K562 (cell line): ENCODE results near the gene CIAO3. TPM values are rescaled to one million over a fixed set of nuclear protein-coding genes. Genes with fewer than 3 reads are reported as not detected.
A peak's percentile ranks its signal among the peaks of the same experiment; 100 is the strongest.

Source experiments
- ETV1 ChIP-seq: fragments of 450-650 bp; conservative IDR thresholded peaks from 2 replicates; pipeline ENCODE4 v1.6.1; 2016; ENCODE audit warnings: missing genetic modification characterization, control low read depth, low read depth, missing compliant biosample characterization
- GTF2E2 ChIP-seq: fragments of 200-800 bp; sonication (Bioruptor generic); IDR thresholded peaks from 2 replicates; pipeline ENCODE4 v1.6.1; 2016; ENCODE audit warnings: missing genetic modification characterization, missing compliant biosample characterization
- GTF2F1 ChIP-seq: IDR thresholded peaks from 2 replicates; pipeline ENCODE4 v1.6.1; 2011; ENCODE audit warnings: low read depth, low read length, improper control_type of control experiment
- HEY1 ChIP-seq: fragments of 250-450 bp; sonication (Bioruptor Pico); IDR thresholded peaks from 2 replicates; pipeline ENCODE4 v1.5.0; 2020; ENCODE audit warnings: mild to moderate bottlenecking, moderate library complexity, borderline replicate concordance
- HNRNPLL ChIP-seq: fragments of 200-400 bp; formaldehyde crosslinking; IDR thresholded peaks from 2 replicates; pipeline ENCODE4 v1.6.1; 2017; ENCODE audit warnings: low read length, low read depth, mild to moderate bottlenecking; ENCODE audit not compliant: poor library complexity, severe bottlenecking
- KLF10 ChIP-seq: fragments of 250-450 bp; sonication (Bioruptor Pico); IDR thresholded peaks from 2 replicates; pipeline ENCODE4 v1.6.1; 2021; ENCODE audit warnings: matching md5 sums
- MAZ ChIP-seq, 2 experiments: fragments of 450-650 bp in 1 of 2; sonication (generic) in 1 of 2; formaldehyde crosslinking; IDR thresholded peaks in 1 of 2; conservative IDR thresholded peaks in 1 of 2; 2 replicates each; pipeline versions ENCODE4 v1.4.0 to v1.5.0; 2020; ENCODE audit warnings: mild to moderate bottlenecking in 1 of 2, missing genetic modification reagents in 1 of 2
- NRF1 ChIP-seq, 2 experiments: fragments of 450-650 bp; IDR thresholded peaks in 1 of 2; conservative IDR thresholded peaks in 1 of 2; 2 replicates each; pipeline ENCODE4 v1.6.1; 2014; ENCODE audit warnings: mild to moderate bottlenecking in 2 of 2
- POLR2A ChIP-seq: fragments of 450-650 bp; conservative IDR thresholded peaks from 2 replicates; pipeline ENCODE4 v1.6.1; 2016
- RHOXF2B ChIP-seq: fragments of 250-450 bp; sonication (Bioruptor Pico); conservative IDR thresholded peaks from 2 replicates; pipeline ENCODE4 v1.5.1; 2021
- U2AF1 ChIP-seq: fragments of 200-400 bp; formaldehyde crosslinking; optimal IDR thresholded peaks from 2 replicates; pipeline ENCODE3; 2017; ENCODE audit warnings: mild to moderate bottlenecking, low read depth, low read length, moderate library complexity
- XRCC4 ChIP-seq: IDR thresholded peaks from one replicate; pipeline ENCODE4 v1.6.1; 2011; ENCODE audit not compliant: insufficient read depth, insufficient read length; ENCODE audit errors: extremely low read depth
- YBX1 ChIP-seq: fragments of 450-650 bp; IDR thresholded peaks from 2 replicates; pipeline ENCODE4 v1.7.1; 2016; ENCODE audit warnings: mild to moderate bottlenecking
- ZBTB17 ChIP-seq: fragments of 450-650 bp; formaldehyde crosslinking; IDR thresholded peaks from 2 replicates; pipeline ENCODE4 v1.4.0; 2020; ENCODE audit warnings: mild to moderate bottlenecking
- polyA plus RNA-seq, 8 experiments: library from polyadenylated mRNA; depleted of rRNA in 4 of 8; stranded (reverse) in 5 of 8; unstranded in 3 of 8; fragments of >200 nt; fragmentation: Nextera tagmentation in 2 of 8; fragmentation: Illumina TruSeq in 1 of 8; extraction: Ambion mirVana in 2 of 8; extraction: Trizol in 1 of 8; gene quantifications; 2 replicates each; pipeline versions ENCODE4 v1.2.1 to v1.2.3, GENCODE V29; 2011 to 2014; ENCODE audit warnings: inconsistent platforms in 1 of 8, missing spikeins in 1 of 8
- total RNA-seq, 7 experiments: library from RNA; depleted of rRNA in 6 of 7; stranded (reverse); fragments of >200 nt in 6 of 7; fragmentation: Illumina TruSeq in 2 of 7; extraction: Trizol in 2 of 7; gene quantifications; 2 replicates each; pipeline versions ENCODE4 v1.2.1 to v1.2.3, GENCODE V29; 2011 to 2021; ENCODE audit warnings: low replicate concordance in 1 of 7
- TF ChIP-seq, protein P1 (sequence below): sonication (generic); formaldehyde crosslinking; IDR thresholded peaks from 2 replicates; pipeline ENCODE4 v1.8.0; 2022; ENCODE audit warnings: missing genetic modification reagents, mild to moderate bottlenecking, moderate library complexity, borderline replicate concordance
- TF ChIP-seq, protein P2 (sequence below): sonication (generic); formaldehyde crosslinking; IDR thresholded peaks from 2 replicates; pipeline ENCODE4 v1.8.0; 2022; ENCODE audit warnings: mild to moderate bottlenecking, low read depth, missing genetic modification reagents
- TF ChIP-seq, protein P3 (sequence below): fragments of 250-450 bp; sonication (Bioruptor Pico); IDR thresholded peaks from 2 replicates; pipeline ENCODE4 v1.4.0; 2020; ENCODE audit warnings: mild to moderate bottlenecking
- TF ChIP-seq, protein P4 (sequence below): fragments of 250-450 bp; sonication (Bioruptor Pico); IDR thresholded peaks from 2 replicates; pipeline ENCODE4 v1.8.0; 2021; ENCODE audit warnings: mild to moderate bottlenecking, moderate library complexity
- TF ChIP-seq, protein P5 (sequence below): fragments of 450-650 bp; formaldehyde crosslinking; IDR thresholded peaks from 2 replicates; pipeline ENCODE4 v1.4.0; 2020; ENCODE audit warnings: mild to moderate bottlenecking, moderate library complexity

Gene CIAO3
- total and polyA plus RNA-seq, 9 of the 15 experiments (the other 6 are each of a cell fraction or from before 2014, with no cell fraction given) = 2.2 to 35.6 (median 18.7) TPM

DNA sequence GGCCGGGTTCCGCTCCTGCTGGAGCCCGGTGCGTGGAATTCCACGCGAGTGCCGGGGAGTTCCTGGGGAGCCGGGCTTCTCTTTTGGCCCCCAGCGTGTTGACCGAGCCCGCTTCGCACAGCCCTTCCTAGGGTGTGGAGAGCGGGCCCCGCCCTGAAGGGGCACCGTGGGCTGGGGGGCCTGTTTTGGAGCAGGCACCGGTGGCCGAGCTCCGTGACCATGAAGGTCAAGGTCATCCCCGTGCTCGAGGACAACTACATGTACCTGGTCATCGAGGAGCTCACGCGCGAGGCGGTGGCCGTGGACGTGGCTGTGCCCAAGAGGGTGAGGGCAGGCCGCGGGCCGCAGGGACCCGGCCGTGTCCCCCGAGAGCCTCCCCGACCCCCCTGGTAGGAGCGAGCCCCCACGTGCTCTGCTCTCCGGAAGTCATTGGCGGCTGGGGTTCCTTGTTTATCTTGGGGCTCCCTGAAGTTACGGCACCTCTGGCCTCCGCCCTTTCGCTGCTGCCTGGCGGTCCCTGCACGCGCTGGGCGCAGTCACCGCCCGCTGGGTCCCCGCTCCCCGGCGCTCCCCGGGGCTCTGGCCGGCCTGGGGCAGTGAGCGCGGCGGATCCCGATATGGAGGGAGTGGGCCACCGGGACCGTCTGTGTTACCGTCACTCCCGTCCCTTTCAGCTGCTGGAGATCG lies 13.4 kb downstream of the CIAO3 start (continued):
- TF ChIP-seq MAZ (CRISPR knock-in tag; conservative IDR thresholded peaks at IDR 0.05 in 1 of 2, IDR thresholded peaks at IDR 0.05 in 1 of 2) = peak; percentile 25 to 59; a peak in 2 of 4 replicates
- TF ChIP-seq, protein P1, sequence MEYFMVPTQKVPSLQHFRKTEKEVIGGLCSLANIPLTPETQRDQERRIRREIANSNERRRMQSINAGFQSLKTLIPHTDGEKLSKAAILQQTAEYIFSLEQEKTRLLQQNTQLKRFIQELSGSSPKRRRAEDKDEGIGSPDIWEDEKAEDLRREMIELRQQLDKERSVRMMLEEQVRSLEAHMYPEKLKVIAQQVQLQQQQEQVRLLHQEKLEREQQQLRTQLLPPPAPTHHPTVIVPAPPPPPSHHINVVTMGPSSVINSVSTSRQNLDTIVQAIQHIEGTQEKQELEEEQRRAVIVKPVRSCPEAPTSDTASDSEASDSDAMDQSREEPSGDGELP (CRISPR knock-in tag) = peak; percentile 59
- TF ChIP-seq, protein P2, sequence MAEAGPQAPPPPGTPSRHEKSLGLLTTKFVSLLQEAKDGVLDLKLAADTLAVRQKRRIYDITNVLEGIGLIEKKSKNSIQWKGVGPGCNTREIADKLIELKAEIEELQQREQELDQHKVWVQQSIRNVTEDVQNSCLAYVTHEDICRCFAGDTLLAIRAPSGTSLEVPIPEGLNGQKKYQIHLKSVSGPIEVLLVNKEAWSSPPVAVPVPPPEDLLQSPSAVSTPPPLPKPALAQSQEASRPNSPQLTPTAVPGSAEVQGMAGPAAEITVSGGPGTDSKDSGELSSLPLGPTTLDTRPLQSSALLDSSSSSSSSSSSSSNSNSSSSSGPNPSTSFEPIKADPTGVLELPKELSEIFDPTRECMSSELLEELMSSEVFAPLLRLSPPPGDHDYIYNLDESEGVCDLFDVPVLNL (CRISPR knock-in tag) = no peak
- no peak for TF ChIP-seq XRCC4
- peak; percentile 40; the same call in 1 of the 2 replicates for TF ChIP-seq ETV1 (tag)
- no peak for TF ChIP-seq HEY1 (CRISPR knock-in tag)
- TF ChIP-seq RHOXF2B = no peak
- 0 out of 2 replicates have a peak, but pooled peaks have one; percentile 33 for TF ChIP-seq ZBTB17 (CRISPR knock-in tag)
- TF ChIP-seq GTF2F1 = no peak
- no peak for TF ChIP-seq YBX1
- TF ChIP-seq U2AF1 = peak; percentile 14
- TF ChIP-seq, protein P3, sequence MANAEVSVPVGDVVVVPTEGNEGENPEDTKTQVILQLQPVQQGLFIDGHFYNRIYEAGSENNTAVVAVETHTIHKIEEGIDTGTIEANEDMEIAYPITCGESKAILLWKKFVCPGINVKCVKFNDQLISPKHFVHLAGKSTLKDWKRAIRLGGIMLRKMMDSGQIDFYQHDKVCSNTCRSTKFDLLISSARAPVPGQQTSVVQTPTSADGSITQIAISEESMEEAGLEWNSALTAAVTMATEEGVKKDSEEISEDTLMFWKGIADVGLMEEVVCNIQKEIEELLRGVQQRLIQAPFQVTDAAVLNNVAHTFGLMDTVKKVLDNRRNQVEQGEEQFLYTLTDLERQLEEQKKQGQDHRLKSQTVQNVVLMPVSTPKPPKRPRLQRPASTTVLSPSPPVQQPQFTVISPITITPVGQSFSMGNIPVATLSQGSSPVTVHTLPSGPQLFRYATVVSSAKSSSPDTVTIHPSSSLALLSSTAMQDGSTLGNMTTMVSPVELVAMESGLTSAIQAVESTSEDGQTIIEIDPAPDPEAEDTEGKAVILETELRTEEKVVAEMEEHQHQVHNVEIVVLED (CRISPR knock-in tag) = no peak
- peak; percentile 42 for TF ChIP-seq HNRNPLL
- no peak for TF ChIP-seq GTF2E2 (tag)
- peak; percentile 80 for TF ChIP-seq POLR2A
- TF ChIP-seq, protein P4, sequence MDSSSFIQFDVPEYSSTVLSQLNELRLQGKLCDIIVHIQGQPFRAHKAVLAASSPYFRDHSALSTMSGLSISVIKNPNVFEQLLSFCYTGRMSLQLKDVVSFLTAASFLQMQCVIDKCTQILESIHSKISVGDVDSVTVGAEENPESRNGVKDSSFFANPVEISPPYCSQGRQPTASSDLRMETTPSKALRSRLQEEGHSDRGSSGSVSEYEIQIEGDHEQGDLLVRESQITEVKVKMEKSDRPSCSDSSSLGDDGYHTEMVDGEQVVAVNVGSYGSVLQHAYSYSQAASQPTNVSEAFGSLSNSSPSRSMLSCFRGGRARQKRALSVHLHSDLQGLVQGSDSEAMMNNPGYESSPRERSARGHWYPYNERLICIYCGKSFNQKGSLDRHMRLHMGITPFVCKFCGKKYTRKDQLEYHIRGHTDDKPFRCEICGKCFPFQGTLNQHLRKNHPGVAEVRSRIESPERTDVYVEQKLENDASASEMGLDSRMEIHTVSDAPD = no peak
- no peak for TF ChIP-seq NRF1 (conservative IDR thresholded peaks at IDR 0.05 in 1 of 2, IDR thresholded peaks at IDR 0.05 in 1 of 2)
- TF ChIP-seq, protein P5, sequence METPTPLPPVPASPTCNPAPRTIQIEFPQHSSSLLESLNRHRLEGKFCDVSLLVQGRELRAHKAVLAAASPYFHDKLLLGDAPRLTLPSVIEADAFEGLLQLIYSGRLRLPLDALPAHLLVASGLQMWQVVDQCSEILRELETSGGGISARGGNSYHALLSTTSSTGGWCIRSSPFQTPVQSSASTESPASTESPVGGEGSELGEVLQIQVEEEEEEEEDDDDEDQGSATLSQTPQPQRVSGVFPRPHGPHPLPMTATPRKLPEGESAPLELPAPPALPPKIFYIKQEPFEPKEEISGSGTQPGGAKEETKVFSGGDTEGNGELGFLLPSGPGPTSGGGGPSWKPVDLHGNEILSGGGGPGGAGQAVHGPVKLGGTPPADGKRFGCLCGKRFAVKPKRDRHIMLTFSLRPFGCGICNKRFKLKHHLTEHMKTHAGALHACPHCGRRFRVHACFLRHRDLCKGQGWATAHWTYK (CRISPR knock-in tag) = no peak
- no peak for TF ChIP-seq KLF10 (CRISPR knock-in tag)
